Keratinocyte (primary cell): ENCODE measurements around the gene FRMD4B.

ENCODE experiments used
- CTCF ChIP-seq, 3 experiments: IDR thresholded peaks in 1 of 3; conservative IDR thresholded peaks in 1 of 3; optimal IDR thresholded peaks in 1 of 3; 2 replicates in 2 of 3; 3 replicates in 1 of 3; pipeline versions ENCODE3 to v1.5.1; 2011; ENCODE audit warnings: low read length in 3 of 3, mild to moderate bottlenecking in 3 of 3, moderate library complexity in 2 of 3, control low read depth in 1 of 3, inconsistent platforms in 1 of 3; ENCODE audit not compliant: insufficient read depth in 2 of 3; ENCODE audit errors: extremely low read depth in 1 of 3
- EZH2 ChIP-seq: IDR thresholded peaks from one replicate; pipeline ENCODE4 v1.6.1; 2012; ENCODE audit warnings: inconsistent platforms, mild to moderate bottlenecking, low read length, moderate library complexity

GRCh38 chr3:69370156-69370883 lies 15.6 kb downstream of the FRMD4B start:
- TF ChIP-seq CTCF (optimal IDR thresholded peaks at IDR 0.05 in 1 of 3, IDR thresholded peaks at IDR 0.05 in 1 of 3, conservative IDR thresholded peaks at IDR 0.05 in 1 of 3; ENCODE audit: extremely low read depth in 1 of 3, insufficient read depth in 2 of 3, low read length in 3 of 3) (no peak), EZH2 (no peak)
